ENCODE measurements around the gene ASB1. TPM values are rescaled to one million over a fixed set of nuclear protein-coding genes. Genes with fewer than 3 reads are reported as not detected.

The ASB1 gene
- total and polyA plus RNA-seq, 10 of the 15 experiments (the other 5 are each of a cell fraction or from before 2014, with no cell fraction given): 5.2 to 31.2 (median 25.8) TPM

GRCh38 chr2:238434846-238435751 lies 8.4 kb downstream of the ASB1 start:
- Histone ChIP-seq H3K9me3 (replicated peaks; ENCODE audit: control insufficient read depth, insufficient read depth, low read length) (no peaks in the 10 kb centered on the region; the same call in 2 of the 3 replicates), H3K4me3 (no peak overlapping the region), H3K27ac (ENCODE audit: control insufficient read depth, insufficient read depth) (no peak overlapping the region), H3K4me1 (ENCODE audit: control insufficient read depth, insufficient read depth, low read length) (no peaks in the 10 kb centered on the region), H2AFZ (ENCODE audit: control insufficient read depth, low read depth, low read length) (no peak overlapping the region), H3K36me3 (ENCODE audit: control insufficient read depth in 2 of 2, insufficient read depth in 2 of 2, low read length in 1 of 2) (peaks cover 11 to 24% of the 10 kb centered on the region in 2 experiments), H3K4me2 (ENCODE audit: control insufficient read depth, insufficient read depth) (no peak overlapping the region), H3K9ac (ENCODE audit: control insufficient read depth, insufficient read depth, low read length) (no peak overlapping the region), H3K79me2 (ENCODE audit: control insufficient read depth, insufficient read depth, low read length) (peaks cover 20% of the 10 kb centered on the region), H3K27me3 (replicated peaks in 1 of 2; ENCODE audit: control insufficient read depth in 2 of 2, insufficient read depth in 2 of 2, low read length in 1 of 2) (no peaks in the 10 kb centered on the region), H4K20me1 (ENCODE audit: control insufficient read depth, insufficient read depth) (peaks cover under 1% of the 10 kb centered on the region; the same call in 1 of the 2 replicates)
- DNase-seq (ENCODE audit: low read depth, low spot score) (no peak), FAIRE-seq (no peak), ATAC-seq (no peak)
- no TSS peak for BruUV-seq (replicated peaks)
- POLR2A ChIA-PET: no interaction called here
- in situ Hi-C loops (cut with MboI): no loop called here
- 96% methylated on average over 22 of the region's 24 CpGs for WGBS (ENCODE audit: insufficient coverage, insufficient replicate concordance, low lambda C conversion rate, missing lambda C conversion rate)
- RAD21 ChIA-PET (ENCODE audit: unreplicated experiment): no interaction called here
- intact Hi-C loops (cut with micrococcal nuclease; ENCODE audit: unreplicated experiment): no loop called here
- CTCF ChIA-PET: no interaction called here
- TF ChIP-seq ASH2L (IDR thresholded peaks at IDR 0.05; ENCODE audit: borderline replicate concordance, low read depth) (no peak), MXI1 (IDR thresholded peaks at IDR 0.05; ENCODE audit: low read depth, low read length) (no peak), POLR2AphosphoS2 (IDR thresholded peaks at IDR 0.05; ENCODE audit: low read depth, low read length) (no peak), NBN (IDR thresholded peaks at IDR 0.05) (no peak), SKIL (IDR thresholded peaks at IDR 0.05; ENCODE audit: low read depth, poor library complexity, severe bottlenecking) (no peak), BCL11A (IDR thresholded peaks at IDR 0.05; ENCODE audit: low read depth, low read length) (no peak), DPF2 (IDR thresholded peaks at IDR 0.05) (no peak), E4F1 (IDR thresholded peaks at IDR 0.05; ENCODE audit: borderline replicate concordance, partially characterized antibody) (no peak), CBFB (IDR thresholded peaks at IDR 0.05; ENCODE audit: low read depth) (no peak), MYC (IDR thresholded peaks at IDR 0.05; ENCODE audit: insufficient read depth, insufficient read length, insufficient replicate concordance, low read length, severe bottlenecking) (no peak), CHD2 (IDR thresholded peaks at IDR 0.05; ENCODE audit: borderline replicate concordance, low read depth, low read length) (no peak), STAT3 (IDR thresholded peaks at IDR 0.05; ENCODE audit: low read depth, low read length) (no peak), TCF7 (IDR thresholded peaks at IDR 0.05; ENCODE audit: borderline replicate concordance) (no peak)
- TF ChIP-seq, protein P1, sequence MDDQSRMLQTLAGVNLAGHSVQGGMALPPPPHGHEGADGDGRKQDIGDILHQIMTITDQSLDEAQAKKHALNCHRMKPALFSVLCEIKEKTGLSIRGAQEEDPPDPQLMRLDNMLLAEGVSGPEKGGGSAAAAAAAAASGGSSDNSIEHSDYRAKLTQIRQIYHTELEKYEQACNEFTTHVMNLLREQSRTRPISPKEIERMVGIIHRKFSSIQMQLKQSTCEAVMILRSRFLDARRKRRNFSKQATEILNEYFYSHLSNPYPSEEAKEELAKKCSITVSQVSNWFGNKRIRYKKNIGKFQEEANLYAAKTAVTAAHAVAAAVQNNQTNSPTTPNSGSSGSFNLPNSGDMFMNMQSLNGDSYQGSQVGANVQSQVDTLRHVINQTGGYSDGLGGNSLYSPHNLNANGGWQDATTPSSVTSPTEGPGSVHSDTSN (IDR thresholded peaks at IDR 0.05; ENCODE audit: insufficient replicate concordance, low read depth, low read length): no peak
- SMC1A ChIA-PET (ENCODE audit: uncharacterized antibody, unreplicated experiment): no interaction called here

All from GM12878 (cell line).